Liver (tissue), 9 donors: Measurements from ENCODE around the gene UPF1. TPM values are rescaled to one million over a fixed set of nuclear protein-coding genes. Genes with fewer than 3 reads are reported as not detected.

Experiments used
- DNase-seq: peaks from one replicate; pipeline ENCODE4 v3.0.0-alpha.2; 2017; ENCODE audit warnings: low spot score
- H3K27ac ChIP-seq, 2 donors: one replicate each; pipeline ENCODE4 v1.7.0; 2013; ENCODE audit warnings: inconsistent platforms in 2 of 2, low read length in 2 of 2, control low read depth in 1 of 2, low read depth in 1 of 2, mild to moderate bottlenecking in 1 of 2
- H3K27me3 ChIP-seq, 4 donors: one replicate each; pipeline versions ENCODE4 v1.6.1 to v1.7.0; 2013; ENCODE audit warnings: low read length in 3 of 4, inconsistent platforms in 1 of 4, mild to moderate bottlenecking in 1 of 4, moderate library complexity in 1 of 4; ENCODE audit not compliant: control insufficient read depth in 4 of 4, insufficient read depth in 4 of 4
- H3K36me3 ChIP-seq, 4 donors: one replicate each; pipeline versions ENCODE4 v1.6.1 to v1.7.0; 2013; ENCODE audit warnings: low read length in 3 of 4, mild to moderate bottlenecking in 3 of 4, low read depth in 1 of 4, moderate library complexity in 1 of 4; ENCODE audit not compliant: control insufficient read depth in 4 of 4, insufficient read depth in 3 of 4
- H3K4me1 ChIP-seq, 4 donors: one replicate each; pipeline versions ENCODE4 v1.6.1 to v1.7.0; 2013; ENCODE audit warnings: low read length in 3 of 4, mild to moderate bottlenecking in 3 of 4, moderate library complexity in 1 of 4; ENCODE audit not compliant: control insufficient read depth in 4 of 4, insufficient read depth in 4 of 4
- H3K4me3 ChIP-seq, 3 donors: one replicate each; pipeline versions ENCODE4 v1.6.1 to v1.7.0; 2013; ENCODE audit warnings: low read length in 3 of 3, control low read depth in 1 of 3, low read depth in 1 of 3, mild to moderate bottlenecking in 1 of 3
- H3K9ac ChIP-seq, 2 donors: one replicate each; pipeline ENCODE4 v1.7.0; 2013; ENCODE audit warnings: low read length in 2 of 2, mild to moderate bottlenecking in 2 of 2, moderate library complexity in 2 of 2, control low read depth in 1 of 2, low read depth in 1 of 2
- H3K9me3 ChIP-seq, 4 donors: one replicate each; pipeline versions ENCODE4 v1.6.1 to v1.7.0; 2013; ENCODE audit warnings: low read length in 3 of 4; ENCODE audit not compliant: control insufficient read depth in 4 of 4
- ATF3 ChIP-seq: IDR thresholded peaks from 2 replicates; pipeline ENCODE4 v1.6.1; 2016; ENCODE audit warnings: antibody characterized with exemption
- CTCF ChIP-seq: fragments of 150-350 bp; IDR thresholded peaks from 2 replicates; pipeline ENCODE4 v1.5.1; 2017; ENCODE audit warnings: improper control_type of control experiment, low read depth, low read length; ENCODE audit not compliant: missing input control
- EGR1 ChIP-seq, 2 donors: IDR thresholded peaks; 2 replicates each; pipeline ENCODE4 v1.6.1; 2016 to 2018; ENCODE audit warnings: antibody characterized with exemption in 2 of 2, low read depth in 2 of 2
- FOXA1 ChIP-seq: IDR thresholded peaks from 2 replicates; pipeline ENCODE4 v1.6.1; 2016; ENCODE audit warnings: antibody characterized with exemption
- FOXA2 ChIP-seq: IDR thresholded peaks from 2 replicates; pipeline ENCODE4 v1.6.1; 2016; ENCODE audit warnings: antibody characterized with exemption
- GABPA ChIP-seq, 2 donors: IDR thresholded peaks in 1 of 2; conservative IDR thresholded peaks in 1 of 2; 2 replicates each; pipeline ENCODE4 v1.6.1; 2016; ENCODE audit warnings: antibody characterized with exemption in 2 of 2, mild to moderate bottlenecking in 1 of 2, moderate library complexity in 1 of 2
- JUND ChIP-seq, 2 donors: IDR thresholded peaks; 2 replicates each; pipeline ENCODE4 v1.6.1; 2016; ENCODE audit warnings: antibody characterized with exemption in 2 of 2
- MAX ChIP-seq: IDR thresholded peaks from 2 replicates; pipeline ENCODE4 v1.6.1; 2016; ENCODE audit warnings: antibody characterized with exemption
- NR2F2 ChIP-seq: IDR thresholded peaks from 2 replicates; pipeline ENCODE4 v1.6.1; 2016; ENCODE audit warnings: antibody characterized with exemption
- RAD21 ChIP-seq, 2 donors: IDR thresholded peaks; 2 replicates each; pipeline ENCODE4 v1.6.1; 2016; ENCODE audit warnings: antibody characterized with exemption in 2 of 2, mild to moderate bottlenecking in 2 of 2
- REST ChIP-seq: IDR thresholded peaks from 2 replicates; pipeline ENCODE4 v1.6.1; 2016; ENCODE audit warnings: antibody characterized with exemption, mild to moderate bottlenecking
- RXRA ChIP-seq, 2 donors: IDR thresholded peaks; 2 replicates each; pipeline ENCODE4 v1.6.1; 2017 to 2018; ENCODE audit warnings: antibody characterized with exemption in 2 of 2, mild to moderate bottlenecking in 1 of 2
- SP1 ChIP-seq: IDR thresholded peaks from 2 replicates; pipeline ENCODE4 v1.6.1; 2018; ENCODE audit warnings: antibody characterized with exemption, mild to moderate bottlenecking
- TAF1 ChIP-seq: conservative IDR thresholded peaks from 2 replicates; pipeline ENCODE4 v1.6.1; 2016; ENCODE audit warnings: antibody characterized with exemption, mild to moderate bottlenecking
- YY1 ChIP-seq: IDR thresholded peaks from 2 replicates; pipeline ENCODE4 v1.6.1; 2016; ENCODE audit warnings: antibody characterized with exemption, mild to moderate bottlenecking
- ZBTB33 ChIP-seq: IDR thresholded peaks from 2 replicates; pipeline ENCODE4 v1.6.1; 2016; ENCODE audit warnings: antibody characterized with exemption
- WGBS: extraction: QIAGEN DNeasy Blood & Tissue Kit; methylation state at CpG from one replicate; pipeline ENCODE4 v1.1.7; 2013; 5-methylcytosine and 5-hydroxymethylcytosine counted together
- polyA plus RNA-seq, 2 donors: library from polyadenylated mRNA; stranded (reverse) in 1 of 2; unstranded in 1 of 2; fragments of 200-250 nt in 1 of 2; fragments of >200 nt in 1 of 2; fragmentation: Nextera tagmentation in 1 of 2; extraction: Ambion mirVana in 1 of 2; gene quantifications; one replicate each; pipeline versions ENCODE4 v1.2.1 to v1.2.3, GENCODE V29; 2013 to 2015
- total RNA-seq, 2 donors: library from RNA; depleted of rRNA; stranded (reverse); fragments of >200 nt; gene quantifications; one replicate each; pipeline ENCODE4 v1.2.3, GENCODE V29; 2014
- donor health status: healthy.
- donor health status: healthy.
- donor health status: healthy.
- donor health status: healthy.
- donor health status: healthy.

Gene UPF1
- total and polyA plus RNA-seq, 4 donors = 5.7 to 51.0 (median 35.2) TPM

GRCh38 chr19:18789422-18789869, 42.3 kb upstream of the UPF1 start:
- no peaks in the 10 kb centered on the region for H3K9me3 ChIP-seq
- H3K4me3 ChIP-seq = no peak overlapping the region
- no peak for DNase-seq
- H3K27ac ChIP-seq = no peak overlapping the region
- H3K36me3 ChIP-seq = no peaks in the 10 kb centered on the region
- H3K4me1 ChIP-seq = peaks cover 0 to 21% (median 4%) of the 10 kb centered on the region in 4 donors
- TF ChIP-seq MAX (no peak), FOXA2 (no peak), FOXA1 (no peak), EGR1 (IDR thresholded peaks at IDR 0.05; ENCODE audit: low read depth in 2 of 2) (no peak), NR2F2 (no peak)
- H3K27me3 ChIP-seq = peaks cover 0 to 12% (median 6%) of the 10 kb centered on the region in 4 donors
- H3K9ac ChIP-seq = no peak overlapping the region
- 4% methylated on average over 38 of the region's 38 CpGs for WGBS

GRCh38 chr19:18789883-18790565, 41.7 kb upstream of the UPF1 start:
- WGBS = 3% methylated on average over 65 of the region's 65 CpGs
- Histone ChIP-seq H3K4me1 (peaks cover 0 to 21% (median 4%) of the 10 kb centered on the region in 4 donors), H3K27me3 (peaks cover 0 to 16% (median 6%) of the 10 kb centered on the region in 4 donors), H3K4me3 (peak overlapping the region in 1 of 3 donors; percentile 6), H3K9ac (no peak overlapping the region), H3K9me3 (no peaks in the 10 kb centered on the region), H3K36me3 (no peaks in the 10 kb centered on the region), H3K27ac (no peak overlapping the region)
- TF ChIP-seq YY1 (no peak), TAF1 (no peak), GABPA (IDR thresholded peaks at IDR 0.05 in 1 of 2, conservative IDR thresholded peaks at IDR 0.05 in 1 of 2) (no peak), NR2F2 (no peak), FOXA1 (no peak), JUND (IDR thresholded peaks at IDR 0.05) (no peak), SP1 (no peak), REST (no peak), ZBTB33 (no peak), MAX (no peak), RAD21 (IDR thresholded peaks at IDR 0.05) (no peak), CTCF (no peak), ATF3 (no peak), FOXA2 (no peak), RXRA (IDR thresholded peaks at IDR 0.05) (no peak)
- DNase-seq = no peak
